Activated CD8-positive, alpha-beta memory T cell treated with anti-CD3 and anti-CD28 coated beads, Interleukin-2, amount 50 U/mL, for 1 hour (primary cell): ENCODE results near the gene CHMP2A.
"Not testable (repeated sequence)": the region's sequence is repeated elsewhere in the genome, so short reads cannot be mapped to it uniquely, and the experiment has no call there.

Experiments used
- DNase-seq: peaks from one replicate; pipeline ENCODE4 v3.0.0-alpha.2; 2020; ENCODE audit errors: extremely low read depth

Gene CHMP2A

DNA sequence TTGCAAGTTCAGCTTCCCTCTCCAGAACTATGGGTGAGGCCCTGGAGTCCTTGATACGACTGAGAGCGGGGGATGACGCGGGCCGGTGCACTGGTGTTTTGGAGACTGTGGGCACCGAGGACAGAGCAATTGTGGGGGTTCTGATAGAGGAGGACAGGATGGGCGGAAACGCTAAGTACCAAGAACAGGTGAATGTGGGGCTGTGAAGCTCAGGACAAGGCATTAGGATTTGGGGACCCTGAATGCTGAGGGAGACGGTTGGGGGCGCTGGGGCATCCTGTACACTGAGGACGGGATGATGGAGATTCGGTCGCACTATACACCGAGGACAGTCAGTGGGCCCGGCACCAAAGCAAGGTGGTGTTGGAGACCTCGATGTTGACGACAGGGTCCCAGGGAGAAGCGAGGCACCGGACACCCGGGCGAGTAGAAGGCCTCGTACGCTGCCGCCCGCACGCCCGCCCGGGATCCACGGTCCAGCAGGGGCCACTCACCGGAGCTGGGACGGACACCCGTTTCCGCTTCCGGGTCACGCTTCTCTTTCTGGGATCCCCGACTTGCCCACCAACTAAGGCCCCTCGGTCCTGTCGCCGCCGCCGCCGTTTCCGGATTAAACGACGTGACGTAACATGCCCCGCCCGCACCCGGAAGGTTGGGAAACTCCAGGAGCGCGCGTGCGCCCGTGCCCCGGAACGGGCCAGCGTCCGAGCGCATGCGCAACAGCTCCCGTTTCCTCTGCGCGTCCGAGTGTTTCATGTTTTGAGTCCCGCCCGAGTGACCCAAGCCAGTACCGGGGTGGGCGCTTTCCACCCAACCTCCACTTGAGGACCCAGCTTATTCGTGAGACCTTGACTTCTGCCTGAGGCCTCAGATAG is at the start of gene CHMP2A:
Gene CHMP2A (minus strand): TSS at position 612 of the 875 bp plus-strand sequence. CDS start 893 bp downstream, outside the sequence.
- DNase-seq, result peak; percentile 91

- no peak for DNase-seq
Observed at GRCh38 chr19:58586133-58586765, 31.3 kb upstream of the CHMP2A start.

DNA sequence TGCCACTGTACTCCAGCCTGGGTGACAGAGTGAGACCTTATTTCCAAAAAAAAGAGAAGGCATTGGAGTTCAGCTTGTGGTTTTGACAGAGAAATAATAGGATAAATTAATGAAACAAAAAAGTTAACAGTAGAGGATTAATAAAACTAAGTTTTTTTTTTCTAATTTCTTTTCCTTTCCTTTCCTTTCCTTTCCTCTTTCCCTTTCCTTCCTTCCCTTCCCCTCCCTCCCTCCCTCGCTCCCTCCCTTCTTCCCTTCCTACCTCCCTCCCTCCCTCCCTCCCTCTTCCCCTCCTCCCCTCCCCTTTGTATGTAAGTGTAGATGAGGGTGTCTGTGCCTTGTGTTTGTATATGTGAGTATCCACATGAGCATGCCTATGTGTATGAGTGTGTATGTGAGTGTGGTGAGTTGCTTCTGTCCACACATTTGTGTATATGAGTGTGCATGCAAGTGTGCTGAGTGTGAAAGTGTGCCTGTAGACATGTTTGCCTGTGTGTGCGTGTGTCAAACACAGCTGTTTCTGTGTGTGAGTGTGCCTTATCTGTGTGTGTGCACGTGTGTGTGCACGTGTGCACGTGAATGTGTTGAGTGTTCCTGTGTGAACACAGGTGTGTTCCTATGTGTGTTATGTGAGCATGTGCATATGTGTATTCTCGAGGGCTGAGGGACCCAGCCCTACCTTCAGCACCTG is 30.7 kb upstream of the CHMP2A start:
- no peak for DNase-seq

DNA sequence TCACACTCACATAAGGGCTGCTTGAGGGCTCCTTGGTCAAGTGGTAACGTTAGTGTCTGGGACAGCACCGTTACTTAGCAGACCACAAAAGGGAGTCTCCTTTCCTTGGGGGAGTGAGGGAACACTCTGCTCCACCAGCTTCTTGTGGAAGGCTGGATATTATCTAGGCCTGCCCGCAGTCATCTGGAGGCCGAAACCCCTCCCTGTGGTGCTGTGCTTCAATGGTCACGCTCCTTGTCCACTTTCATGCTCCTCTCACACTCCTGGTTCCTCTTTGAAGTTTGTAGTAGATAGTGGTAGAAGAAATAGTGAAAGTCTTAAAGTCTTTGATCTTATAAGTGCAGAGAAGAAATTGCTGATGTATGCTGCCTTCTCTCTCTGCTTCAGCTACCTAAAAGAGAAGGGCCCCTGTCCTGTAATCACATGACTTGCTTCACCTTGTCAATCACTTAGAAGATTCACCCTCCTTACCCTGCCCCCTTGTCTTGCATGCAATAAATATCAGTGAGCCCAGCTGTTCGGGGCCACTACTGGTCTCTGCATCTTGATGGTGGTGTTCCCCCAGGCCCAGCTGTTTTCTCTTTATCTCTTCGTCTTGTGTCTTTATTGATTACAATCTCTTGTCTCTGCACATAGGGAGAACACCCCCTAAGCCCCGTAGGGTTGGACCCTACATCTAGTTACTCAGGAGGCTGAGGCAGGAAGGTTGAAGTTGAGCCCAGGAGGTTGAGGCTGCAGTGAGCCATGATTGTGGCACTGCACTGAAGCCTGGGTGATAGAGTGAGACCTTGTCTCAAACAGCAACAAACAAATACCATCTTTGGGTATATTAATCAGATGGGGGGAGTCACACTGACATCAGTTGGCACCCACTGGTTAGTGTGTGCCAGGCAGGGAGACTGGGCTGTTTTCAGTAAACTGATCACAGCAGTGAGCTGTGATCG is 29.9 kb upstream of the CHMP2A start:
- DNase-seq, result no peak

DNA sequence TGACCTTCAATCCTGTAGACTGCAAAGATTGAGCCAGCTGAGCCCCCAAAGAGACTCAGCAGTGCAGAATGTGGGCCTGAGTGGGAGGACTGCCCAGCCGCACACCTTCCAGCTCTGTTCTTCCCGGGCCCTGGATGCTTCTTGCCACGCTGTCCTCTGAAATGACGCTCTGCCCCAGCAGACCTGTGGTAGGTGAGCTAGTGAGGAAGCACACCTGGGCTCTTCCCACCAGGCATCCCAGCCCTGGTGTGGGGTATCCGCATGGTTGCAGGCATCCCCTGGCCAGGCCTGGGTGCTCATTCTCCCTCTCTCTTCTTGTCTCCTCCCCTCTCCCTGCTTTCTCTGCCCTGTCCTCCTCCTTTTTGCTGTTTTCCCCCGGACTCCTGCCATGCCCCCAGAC is 28.1 kb upstream of the CHMP2A start:
- DNase-seq, result no peak

- DNase-seq, result peak; percentile 73
Observed at GRCh38 chr19:58581227-58582141, 26.6 kb upstream of the CHMP2A start.

DNA sequence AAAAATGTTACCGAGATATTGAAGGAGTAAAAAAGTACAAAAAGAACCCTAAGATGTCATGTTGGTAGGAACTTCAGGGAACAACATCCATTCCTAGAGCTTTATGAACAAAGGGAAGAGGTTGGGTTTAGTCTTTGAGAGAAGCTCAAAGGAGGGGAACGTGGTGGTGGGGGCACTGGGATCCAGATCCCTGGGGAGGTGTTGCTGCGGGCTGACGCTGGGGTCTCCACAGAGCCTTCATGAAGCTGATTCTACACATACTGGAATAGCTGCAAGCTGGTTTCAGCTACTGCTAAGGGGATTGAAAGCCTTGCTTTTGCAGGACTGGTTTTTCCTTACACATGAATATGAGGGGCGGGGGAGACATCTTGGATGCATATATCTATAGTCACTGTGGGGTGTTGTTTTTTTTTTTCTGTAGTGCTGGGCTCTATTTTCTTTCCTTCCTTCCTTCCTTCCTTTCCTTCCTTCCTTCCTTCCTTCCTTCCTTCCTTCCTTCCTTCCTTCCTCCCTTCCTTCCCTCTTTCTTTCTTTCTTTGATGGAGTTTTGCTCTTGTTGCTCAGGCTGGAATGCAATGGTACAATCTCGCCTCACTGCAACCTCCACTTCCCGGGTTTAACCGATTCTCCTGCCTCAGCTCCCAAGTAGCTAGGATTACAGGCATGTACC is 24.7 kb upstream of the CHMP2A start:
- DNase-seq, result no peak

DNA sequence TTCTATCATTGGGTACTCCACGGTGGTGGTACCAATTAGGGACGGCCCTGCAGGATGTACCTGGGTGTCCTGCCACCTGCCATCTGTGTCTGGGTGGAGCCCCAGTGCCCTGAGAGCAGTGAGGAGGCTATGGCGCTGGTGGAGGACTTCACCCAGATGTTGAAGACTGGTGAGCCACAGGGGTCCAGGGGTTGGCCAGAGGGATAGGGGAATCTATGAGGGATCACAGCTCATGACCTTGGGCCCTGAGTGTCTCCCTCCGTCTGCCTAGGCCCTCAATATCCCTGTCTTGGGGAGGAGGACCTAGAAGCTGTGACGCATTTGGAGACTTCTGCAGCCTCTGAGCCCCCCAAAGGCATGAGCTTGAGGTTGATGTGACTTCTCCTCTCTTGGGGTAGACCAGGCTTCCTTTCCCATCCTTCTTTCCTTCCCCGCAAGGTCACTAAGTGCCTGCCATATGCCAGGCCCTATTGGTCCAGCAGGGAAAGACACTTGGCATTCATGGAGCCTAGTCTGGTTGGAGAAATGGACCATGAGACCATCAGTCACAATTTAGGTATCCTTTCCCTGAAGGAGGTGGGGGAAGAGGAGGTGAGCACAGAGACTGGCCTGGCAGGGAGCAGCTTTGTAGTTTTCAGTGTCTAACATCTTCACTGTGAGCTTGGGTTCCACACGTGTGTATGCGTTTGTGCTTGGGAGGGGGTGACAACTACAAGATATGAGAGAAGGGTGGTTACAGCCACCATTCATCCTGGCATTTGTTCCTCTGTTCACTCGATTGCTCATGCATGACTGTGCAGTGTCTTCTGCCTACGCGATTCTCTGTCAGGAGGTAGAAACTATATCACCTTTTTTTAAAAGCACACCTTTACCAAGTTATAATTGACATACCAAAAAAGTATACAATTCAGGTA is 23.4 kb upstream of the CHMP2A start:
- no peak for DNase-seq

DNA sequence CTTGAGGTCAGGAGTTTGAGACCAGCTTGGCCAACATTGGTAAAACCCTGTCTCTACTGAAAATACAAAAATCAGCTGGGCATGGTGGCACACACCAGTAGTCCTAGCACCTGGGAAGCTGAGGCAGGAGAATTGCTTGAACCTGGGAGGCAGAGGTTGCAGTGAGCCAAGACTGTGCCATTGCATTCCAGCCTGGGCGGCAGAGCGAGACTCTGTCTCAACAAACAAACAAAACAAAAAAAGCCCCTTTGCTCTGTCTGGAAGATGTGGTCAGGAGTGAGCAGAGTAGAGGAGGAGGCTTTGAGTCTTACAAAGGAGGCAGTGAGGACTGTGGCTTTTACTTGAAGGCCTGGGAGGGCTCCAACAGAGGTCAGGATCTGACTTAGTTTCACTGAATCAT is 22.7 kb upstream of the CHMP2A start:
- not testable (repeated sequence) for DNase-seq

DNA sequence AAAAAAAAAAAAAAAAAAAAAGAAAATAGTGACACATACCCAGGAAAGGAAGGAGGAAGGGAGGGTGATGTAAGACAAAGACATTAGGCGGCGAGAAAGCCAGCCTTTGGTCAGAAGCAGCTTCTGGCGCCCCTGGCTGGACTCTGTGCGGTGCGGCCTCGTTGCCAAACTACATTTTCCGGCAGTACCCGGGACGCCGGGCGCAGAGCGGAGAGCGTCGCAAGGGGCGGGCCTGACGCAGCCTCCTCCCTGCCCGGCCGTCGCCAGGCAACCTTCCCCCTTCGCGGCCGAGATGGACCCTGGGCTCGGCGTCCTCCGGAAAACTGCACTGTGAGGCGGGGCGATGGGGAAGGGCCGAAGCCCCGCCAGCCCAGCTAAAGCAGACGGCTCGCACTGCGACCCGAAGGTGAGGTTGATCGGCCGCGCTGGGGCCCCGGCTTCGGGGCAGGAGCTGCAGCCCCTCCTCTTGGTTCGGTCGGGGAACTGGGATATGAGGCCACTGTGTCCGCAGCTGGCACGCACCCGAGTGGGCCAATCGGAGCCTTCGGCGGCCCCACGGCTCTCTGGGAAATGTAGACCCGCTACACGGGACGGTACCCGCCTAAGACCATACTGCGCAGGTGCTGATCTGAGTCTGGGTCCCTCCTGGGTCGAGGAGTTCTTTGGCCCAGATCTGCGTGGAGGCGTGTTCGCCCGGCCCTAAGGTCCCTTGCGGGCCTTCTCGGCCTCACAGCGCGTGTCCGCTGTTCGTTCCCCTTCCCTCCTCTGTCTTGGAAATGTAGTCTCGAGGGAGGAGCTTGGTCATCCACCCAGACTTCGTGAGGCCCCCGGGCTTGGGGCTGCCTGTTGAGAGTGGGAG is 20.5 kb upstream of the CHMP2A start:
- DNase-seq, result peak; percentile 28

DNA sequence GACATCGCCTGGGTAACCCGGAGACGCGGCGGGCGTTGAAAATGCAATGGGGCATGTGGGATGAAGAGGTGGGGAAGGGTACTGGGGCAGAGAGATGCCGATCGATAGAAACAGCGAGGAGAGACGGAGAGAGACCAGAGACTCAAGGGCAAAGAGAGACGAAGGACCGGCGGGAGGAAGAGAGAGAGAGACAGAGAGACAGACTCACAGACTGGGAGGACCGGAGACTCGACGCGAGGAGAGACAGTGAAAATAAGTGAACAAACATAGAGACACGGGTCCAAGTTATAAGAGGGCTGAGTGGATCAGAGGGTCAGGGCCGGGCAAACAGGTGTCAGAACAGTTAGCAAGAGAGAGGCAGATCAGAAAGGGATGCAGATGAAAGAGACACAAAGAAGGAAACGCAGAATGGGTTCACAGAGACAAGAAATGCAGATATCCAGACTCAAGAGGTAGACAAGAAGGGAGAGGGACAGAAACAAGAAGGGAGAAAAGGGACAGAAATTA is 18.8 kb upstream of the CHMP2A start:
- DNase-seq, result no peak

DNA sequence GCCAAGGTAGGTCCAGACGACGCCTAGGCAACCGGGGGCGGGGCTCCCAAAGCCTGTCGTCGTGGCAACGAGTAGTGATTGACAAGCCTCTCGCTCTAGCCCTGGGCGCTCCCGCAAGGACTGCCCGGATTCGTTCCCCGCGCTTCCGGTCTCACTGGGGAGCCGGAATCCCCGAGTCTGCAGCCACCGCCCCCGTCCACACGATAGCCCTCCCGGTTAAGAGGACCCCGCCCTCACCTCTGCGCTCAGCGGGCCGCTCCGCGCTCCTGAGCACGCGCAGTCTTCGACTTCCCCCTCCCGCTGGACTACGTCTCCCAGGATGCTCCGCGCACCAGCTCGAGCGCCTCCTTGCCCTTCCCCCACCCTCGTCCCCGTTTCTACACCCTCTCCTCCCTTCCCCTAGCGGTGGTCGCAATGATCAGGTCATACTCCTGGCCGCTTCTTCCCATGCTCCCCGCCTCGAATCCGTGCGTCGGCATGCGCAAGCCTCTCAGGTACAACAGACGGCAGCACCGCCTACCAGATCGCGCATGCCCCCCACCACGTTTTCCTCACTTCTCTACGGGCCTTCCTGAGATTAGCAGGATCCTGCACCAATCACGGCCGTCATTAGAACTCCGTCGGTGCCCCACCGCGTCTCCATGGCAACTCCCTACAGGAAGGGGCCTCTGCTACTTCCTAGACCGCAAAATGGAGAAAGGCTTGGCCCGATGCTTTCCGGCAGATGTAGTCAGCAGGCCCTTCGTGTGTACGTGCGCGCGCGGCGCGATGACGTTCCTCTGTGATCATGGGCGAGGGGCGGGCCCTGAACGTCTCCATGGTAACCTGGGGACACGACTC is 18.1 kb upstream of the CHMP2A start, which contains the start of gene MZF1:
Gene MZF1 (minus strand): TSS at position 518 of the 840 bp plus-strand sequence. CDS start 1,946 bp downstream, outside the sequence.
- DNase-seq, result peak; percentile 100

DNA sequence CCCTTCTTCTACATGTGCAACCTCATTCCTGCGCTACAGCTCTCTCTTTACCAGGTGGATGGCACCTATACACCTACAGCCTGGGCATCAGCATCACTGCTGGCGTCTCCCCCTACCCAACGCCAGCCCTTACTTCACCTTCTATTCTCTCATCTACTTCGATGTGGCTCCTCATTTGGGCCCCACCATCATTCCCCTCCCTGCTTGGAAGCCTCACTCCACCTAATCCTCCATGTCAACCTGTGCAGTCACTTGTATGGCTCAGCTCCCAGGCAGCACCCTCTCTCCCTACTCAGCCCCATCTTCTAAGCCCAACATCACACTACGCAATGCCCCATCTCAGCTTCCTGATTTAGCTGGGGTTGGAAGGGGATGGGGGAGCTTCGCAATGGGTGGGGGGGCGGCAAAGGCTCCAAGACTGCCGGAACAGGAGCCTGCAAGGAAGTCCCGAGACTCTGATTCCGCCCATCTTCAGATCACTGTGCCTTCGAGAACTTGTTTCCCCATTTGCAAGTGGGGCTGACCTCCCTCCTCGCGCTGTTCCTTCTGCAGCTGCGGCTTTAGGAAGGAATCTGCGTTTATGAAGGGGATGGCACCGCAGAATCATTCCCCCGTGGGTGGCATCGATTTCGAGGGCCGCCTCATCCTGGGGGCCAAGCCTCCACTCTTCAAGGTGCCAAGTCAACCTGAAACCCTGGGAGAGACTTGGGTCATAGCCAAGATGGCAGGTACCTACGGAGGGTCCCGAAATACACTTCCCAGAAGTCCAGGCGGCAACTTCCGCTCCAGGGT is 17.3 kb upstream of the CHMP2A start:
- no peak for DNase-seq

- no peak for DNase-seq
Observed at GRCh38 chr19:58571575-58571947, 16.7 kb upstream of the CHMP2A start.

GRCh38 chr19:58570770-58571574 is 16.1 kb upstream of the CHMP2A start:
- DNase-seq, result no peak
